GM19372 (cell line): Measurements from ENCODE around the gene CACNA1E.

Source experiments
- ATAC-seq: cut with Tn5 transposase; IDR thresholded peaks from one replicate; pipeline ENCODE4 v1.9.1; 2021; ENCODE audit warnings: mild to moderate bottlenecking, low read depth, moderate library complexity; ENCODE audit not compliant: unreplicated experiment

The CACNA1E gene

DNA sequence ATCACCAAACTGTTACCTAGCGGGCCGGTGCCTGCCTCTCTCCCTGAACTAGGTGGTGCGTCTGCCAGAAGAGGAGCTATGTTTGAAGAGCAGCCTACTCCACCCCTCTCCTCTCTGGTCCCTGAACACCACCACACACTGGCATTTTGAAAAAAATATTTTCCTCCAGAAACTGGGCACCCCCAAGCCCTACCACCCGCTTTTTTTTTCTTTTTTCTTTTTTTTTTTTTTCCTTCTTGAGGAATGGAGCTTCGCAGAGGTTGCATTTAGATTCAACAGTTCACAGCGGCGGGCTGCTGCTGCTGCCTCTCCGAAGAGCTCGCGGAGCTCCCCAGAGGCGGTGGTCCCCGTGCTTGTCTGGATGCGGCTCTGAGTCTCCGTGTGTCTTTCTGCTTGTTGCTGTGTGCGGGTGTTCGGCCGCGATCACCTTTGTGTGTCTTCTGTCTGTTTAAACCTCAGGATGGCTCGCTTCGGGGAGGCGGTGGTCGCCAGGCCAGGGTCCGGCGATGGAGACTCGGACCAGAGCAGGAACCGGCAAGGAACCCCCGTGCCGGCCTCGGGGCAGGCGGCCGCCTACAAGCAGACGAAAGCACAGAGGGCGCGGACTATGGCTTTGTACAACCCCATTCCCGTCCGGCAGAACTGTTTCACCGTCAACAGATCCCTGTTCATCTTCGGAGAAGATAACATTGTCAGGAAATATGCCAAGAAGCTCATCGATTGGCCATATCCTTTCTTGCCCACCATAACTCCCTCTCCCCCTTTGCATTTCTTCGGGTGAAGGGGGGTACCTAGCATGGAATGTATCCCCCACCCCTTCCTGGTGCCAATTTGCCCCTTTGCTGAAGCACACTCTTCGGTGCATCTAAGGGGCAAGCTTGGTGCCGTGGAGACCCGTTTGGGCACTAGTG is at the start of gene CACNA1E:
TSS of gene CACNA1E (plus strand) at position 233 of the 911 bp plus-strand sequence. CDS start at position 461, 228 bp downstream.
- ATAC-seq = no peak

DNA sequence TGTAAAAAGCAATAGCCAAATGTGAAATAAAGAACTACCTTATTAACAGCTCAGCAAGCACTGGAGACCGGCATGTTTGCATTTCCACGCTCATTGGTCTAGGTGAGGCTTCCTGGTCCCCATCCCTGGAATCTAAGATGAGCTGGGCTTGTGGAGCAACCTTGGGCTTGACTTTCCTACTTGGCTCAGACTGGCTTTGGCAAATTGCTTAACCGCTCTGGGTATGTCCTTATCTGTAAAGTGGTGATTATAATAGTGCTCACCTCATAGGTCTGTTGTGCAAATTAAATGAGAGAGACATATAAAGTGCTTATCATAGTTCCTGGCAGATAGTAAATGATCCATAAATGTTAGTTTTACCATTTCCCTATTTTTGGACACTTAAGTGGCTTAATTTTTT is 49.4 kb upstream of the CACNA1E start:
- no peak for ATAC-seq

DNA sequence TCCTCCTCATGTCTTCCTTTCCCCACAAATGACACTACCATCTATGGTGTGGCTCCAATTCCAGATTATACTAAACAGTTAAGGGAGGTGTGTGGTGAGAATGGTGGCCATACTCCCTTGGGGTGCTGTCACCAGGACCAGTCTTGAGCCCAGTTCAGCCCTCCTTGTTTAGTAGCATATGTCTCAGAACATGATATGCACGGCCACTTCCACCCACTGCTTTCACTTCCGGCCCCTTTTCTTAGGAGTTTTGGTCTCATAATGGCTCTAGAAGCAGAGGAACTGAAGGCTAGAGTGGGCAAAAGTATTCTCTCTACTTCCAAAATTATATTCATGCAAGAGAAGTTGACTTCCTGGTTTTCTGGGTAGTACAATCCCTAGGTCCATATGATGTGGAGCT is 45.3 kb upstream of the CACNA1E start:
- no peak for ATAC-seq

DNA sequence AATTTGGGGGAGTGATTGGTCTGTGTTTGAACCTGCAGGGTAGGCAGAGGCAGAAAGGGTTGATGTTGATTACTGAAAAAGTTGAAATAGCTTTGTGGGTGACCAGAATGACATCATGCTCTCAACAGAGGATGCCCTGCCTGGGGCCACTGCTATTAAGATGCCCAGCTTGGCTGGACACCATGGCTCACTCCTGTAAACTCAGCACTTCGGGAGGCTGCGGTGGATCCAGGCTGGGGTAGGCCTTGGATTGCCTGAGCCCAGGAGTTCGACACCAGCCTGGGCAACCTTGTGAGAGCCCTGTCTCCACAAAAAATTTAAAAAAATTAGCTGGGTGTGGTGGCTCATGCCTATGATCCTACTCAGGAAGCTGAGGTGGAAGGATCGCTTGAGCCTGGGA is 42.8 kb upstream of the CACNA1E start:
- ATAC-seq = no peak

DNA sequence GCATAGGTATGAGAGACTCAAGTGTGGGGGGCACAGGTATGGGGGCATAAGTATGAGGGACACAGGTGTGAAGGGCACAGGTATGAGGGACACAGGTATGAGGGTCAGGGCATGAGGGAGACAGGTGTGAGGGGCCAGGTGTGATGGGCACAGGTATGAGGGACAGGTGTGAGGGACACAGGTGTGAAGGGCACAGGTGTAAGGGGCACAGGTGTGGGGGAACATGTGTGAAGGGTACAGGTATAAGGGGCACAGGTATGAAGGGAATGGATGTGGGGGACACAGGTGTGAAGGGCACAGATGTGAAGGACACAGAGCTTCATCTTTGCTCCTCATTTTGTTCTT is 41.2 kb upstream of the CACNA1E start:
- ATAC-seq = no peak

DNA sequence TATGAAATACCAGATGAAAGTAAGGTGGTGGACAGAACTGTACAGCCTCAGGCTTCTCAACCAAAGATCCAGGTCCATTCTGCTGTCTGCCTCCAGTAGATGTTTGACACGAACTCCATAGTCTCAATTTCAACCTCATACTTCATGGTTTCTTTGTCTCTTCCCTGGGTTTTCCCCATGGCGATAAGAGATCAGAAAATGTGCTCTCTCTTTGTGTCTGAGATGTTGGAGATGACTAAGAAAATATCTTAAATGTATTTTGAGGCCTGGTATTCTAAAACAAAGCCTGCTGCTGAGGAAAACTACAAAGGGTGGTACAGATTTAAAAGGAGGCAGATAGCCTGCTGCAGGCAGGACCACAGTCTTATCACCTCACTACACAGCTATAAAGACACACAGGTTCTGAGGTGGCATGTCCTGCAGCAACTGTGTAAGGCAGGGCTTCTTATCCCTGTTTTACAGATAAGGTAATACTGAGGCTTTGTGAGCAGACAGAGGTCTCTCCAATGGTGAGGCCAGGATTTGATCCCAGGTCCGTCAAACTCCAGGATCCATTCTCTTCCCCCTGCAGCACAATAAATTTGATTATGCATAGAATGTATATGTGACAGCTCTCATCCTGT is 40.0 kb upstream of the CACNA1E start:
- no peak for ATAC-seq

DNA sequence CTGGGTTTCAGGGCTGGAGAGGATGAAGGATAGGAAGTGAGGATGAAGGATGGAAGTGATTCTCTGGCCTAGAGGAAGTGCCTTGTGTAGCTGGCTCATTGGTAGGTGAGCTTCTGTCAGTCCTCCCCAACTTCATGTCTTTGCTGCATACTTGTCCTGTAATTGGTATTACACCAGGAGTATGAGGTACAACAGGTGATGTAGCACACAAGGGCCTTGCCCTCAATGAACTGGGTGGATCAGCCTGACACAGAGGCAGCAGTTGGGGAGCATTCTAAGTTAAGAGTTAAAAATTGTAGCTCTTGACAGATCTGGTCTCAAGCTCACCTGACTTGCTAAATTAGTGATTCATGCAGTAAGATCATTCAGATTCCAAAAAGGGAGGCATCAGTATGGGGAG is 37.9 kb upstream of the CACNA1E start:
- ATAC-seq = no peak

DNA sequence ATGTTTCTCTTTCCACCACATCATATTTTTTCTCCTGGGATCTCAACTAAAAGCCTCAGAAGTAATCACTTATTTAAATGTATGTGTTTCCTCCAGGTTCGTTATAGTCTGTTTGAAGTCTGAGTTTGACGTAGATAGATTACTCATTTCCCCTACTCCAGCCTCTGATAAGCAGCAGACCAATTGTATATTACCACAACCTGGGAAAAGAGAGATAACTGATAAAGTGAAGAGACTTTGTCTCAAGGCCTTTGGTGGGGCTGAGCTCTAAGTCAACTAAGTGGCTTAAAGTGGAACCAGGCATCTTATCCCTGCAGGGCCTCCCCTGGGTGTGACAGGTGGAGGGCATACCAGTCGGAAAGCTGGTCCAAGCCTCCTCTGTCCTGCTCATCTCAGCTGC is 34.9 kb upstream of the CACNA1E start:
- ATAC-seq = no peak

DNA sequence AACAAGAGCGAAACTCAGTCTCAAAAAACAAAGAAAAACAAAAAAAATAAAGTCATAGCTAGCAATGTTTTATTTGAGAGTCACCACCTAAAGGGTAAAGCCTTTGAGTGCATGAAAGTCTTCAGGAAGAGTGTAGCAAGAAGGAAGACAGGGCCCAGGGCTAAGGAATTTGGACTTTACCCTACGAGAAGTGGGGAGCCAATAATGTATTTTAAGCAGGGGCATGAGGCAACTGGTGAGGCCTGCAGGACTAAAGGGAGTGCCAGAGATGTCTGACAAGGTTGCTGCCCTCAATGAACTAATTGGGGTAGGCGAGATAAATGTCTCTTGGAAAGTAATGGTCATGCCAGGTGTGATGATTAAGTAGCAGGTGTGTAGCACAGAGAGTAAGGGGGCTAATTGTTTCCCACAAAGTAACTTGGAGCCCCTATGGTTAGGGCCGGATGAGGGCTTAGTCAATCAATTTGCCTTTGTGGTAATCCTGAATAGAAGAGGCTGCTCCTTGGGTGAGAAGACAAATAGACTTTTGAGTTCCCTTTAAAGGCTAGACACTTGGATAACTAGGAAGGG is 31.6 kb upstream of the CACNA1E start:
- ATAC-seq = no peak

DNA sequence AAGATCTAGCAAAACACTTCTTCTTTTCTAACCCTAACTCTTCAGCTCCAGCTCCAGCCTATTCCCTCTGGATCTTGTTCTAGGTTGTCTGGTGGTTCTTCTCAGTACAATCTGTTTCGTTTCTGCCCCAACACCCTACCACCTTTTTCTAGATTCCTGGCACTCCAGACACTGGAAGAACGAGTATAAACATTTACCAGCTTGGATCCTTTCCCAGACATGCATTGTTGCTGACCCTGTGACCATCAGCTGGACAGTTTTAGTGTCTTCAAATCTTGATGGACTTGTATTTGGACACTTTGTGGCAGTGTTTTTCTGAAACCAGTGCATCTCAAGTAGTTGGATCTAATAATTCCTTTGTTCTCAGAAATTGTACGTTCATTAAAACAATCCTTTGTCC is 30.6 kb upstream of the CACNA1E start:
- ATAC-seq = no peak

DNA sequence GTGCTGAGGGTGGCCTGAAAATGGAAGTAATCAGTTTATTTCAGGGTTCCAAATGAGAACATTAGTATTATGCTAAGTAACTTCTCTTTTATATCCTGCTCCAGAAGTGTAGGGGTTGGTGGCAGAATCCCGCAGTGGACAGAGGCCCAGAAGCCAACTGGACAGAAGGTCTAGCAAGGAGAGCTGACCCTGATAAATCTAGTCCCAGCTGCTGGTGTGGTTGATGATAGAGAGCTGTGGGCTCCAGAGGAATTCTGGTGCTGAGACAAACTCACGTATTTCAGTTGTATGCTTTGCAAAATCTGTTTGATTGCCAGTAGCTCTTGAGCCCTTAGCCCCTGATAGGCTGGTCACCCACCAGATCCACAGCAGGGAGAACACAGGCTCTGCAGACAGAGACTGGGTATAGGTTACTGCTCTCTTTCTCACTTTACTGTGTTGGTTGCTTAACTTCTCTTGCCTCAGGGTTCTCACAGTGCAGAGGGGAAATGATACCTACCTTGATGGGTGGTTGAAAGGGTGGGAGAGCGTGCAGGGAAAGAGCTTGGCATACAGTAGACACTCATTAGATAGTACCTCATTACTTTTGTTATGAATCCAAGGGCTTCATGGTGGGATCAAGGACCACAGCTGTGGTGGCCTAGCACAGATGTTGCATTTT is 29.6 kb upstream of the CACNA1E start:
- no peak for ATAC-seq

DNA sequence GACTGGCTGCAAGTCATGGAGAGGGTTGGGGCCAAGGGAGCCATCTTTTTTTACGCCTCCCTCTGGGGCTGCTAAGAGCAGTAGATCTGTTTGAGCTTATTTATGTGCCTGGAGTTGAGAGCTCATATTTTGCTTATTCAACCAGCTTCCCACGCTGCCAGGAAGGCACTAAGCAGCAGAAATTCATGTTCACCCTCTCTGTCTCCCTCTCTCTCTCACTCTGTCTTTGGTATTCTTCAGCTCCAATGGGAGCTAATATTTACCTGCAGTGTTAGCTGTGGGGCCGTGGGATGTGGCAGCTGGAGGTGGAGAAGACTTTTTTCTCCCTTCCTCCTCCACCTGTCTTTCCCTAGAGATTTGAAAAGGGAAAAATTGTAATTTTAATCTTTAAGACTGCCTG is 26.8 kb upstream of the CACNA1E start:
- no peak for ATAC-seq

DNA sequence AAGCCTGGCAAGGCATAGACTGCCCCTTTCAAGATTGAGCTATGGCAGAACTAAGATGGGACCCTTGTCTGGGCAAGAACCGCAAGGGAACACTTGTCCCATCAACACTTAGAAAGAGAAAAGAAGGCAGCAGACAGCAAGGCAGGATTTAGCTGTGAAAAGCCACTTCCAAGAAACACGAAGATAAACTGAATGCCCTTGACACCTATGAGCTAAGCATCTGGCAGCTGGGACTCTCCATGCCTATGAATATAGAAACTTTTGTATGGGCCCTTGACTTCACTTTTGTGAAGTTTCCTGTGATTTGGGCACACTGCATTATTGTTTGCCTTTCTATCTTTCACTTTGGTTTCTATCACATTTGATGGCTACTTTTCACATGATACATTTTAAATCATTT is 24.9 kb upstream of the CACNA1E start:
- ATAC-seq = no peak

DNA sequence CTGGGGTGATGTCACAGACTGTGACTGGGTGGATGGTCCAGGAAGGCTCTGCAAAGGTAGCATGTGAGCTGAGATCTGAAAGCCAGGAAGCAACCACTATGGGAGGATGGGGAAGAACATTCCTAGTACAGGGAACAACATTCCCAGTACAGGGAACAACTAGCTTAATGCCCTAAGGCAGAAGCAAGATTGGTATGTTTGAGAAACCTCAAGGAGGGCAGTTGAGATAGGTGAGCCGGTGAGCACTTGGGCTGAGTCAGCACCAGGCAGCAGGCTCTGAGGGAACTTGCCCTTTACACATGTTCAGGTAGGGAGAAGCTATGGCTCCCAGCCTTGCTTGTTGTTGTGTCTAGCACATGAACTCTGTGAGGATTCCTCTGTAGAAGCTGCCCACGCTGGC is 24.2 kb upstream of the CACNA1E start:
- ATAC-seq = no peak

DNA sequence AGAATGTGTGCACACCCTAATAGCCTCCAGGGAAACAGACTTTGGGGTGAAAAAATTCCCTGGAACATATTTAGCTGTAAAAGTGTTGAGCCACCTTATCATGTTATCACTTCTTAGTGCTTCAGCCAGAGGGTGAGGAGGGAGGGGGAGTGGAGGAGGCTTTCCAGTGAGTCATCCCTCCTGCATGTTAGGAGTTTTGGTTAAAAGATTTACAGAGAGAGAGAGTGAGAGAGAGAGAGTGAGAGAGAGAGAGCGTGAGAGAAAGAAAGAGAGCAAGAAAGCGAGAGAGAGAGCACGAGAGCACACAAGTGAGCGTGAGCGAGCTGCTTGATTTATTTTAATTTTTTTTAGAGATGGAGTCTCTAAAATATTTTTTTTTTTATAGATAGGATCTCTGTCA is 13.5 kb upstream of the CACNA1E start:
- ATAC-seq = no peak

DNA sequence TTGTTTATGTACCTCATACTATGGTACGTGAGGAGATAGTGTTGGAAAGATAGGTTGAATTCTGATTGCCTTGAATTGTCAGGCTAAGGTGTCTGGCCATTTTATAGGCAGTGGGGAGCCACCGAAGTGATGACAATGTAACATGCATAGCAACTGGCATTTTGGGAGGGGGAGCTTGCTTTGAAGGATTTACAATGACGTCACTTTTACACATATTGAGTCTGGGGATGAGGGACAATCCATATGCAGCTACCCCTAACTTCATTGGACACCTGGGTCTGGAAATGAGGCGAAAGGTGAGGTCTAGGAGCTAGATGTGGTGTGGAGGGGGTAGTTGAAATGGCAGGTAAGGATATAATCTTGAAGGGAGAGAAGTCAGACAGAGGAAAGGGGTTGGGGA is 7.7 kb upstream of the CACNA1E start:
- no peak for ATAC-seq

DNA sequence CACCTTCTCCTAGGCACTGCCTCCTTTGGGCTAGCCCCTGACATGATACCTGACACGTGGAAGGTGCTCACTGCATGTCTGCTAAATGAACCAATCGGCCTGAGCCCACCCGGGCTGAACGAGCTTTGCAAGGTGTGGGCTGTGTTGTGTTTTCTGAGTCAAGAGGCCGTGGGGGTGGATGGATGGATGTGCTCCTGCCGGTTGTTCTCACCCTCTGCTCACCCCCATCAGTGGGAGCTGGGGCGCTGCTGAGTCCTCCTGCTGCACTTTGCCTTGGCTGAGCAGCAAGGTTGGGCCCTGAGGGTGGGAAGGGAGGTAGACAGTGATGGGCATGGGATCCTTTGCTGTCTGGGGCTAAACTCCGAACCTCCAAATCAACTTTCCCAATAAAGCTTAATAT is 6.7 kb upstream of the CACNA1E start:
- ATAC-seq = no peak

DNA sequence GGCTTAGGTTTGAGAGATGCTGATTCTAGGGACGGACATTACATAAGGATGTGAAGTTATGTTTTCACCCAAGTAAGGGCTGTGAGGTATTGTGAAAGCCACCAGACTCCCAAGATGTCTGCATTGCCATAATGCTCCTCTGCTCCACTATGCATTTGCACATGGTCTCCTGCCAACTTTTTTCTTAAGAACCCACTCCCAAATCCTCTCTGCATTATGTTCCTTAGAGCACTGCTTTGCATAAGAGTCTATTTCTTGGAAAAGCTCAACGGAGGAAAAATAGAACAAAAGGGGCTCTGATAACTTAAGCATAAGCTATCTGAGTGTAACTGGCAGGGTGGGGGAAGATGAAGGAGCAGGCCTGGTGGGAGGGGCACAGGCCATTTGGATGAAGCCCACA is 5.0 kb upstream of the CACNA1E start:
- no peak for ATAC-seq

DNA sequence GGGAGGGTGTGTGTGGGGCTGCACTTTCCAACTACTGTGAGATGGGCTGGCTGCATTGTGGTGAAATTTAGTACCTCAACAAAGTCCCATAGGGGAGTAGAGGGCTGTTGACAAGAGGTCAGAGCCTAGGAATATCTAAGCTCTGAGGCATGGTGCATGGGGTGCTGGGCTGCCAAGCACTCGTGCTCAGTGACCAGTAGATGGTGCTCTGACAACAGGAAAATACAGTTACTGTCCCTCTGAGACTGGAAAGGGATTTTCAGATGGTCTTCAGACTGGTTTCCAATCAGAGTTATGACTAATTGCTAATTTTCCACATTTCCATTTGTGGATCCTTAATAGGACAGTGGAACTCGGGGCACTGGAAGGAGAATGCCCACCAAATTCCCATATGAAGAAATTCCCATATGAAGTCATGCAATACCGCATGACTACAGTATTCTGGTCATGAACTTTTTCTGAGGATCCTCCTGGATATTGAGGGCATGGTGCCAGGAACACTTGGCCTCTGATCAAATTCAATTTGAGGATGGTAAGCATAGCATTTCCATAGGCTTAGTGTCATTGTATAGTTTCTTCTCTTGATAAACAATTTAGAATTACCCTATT is 4.1 kb upstream of the CACNA1E start:
- peak; percentile 42 for ATAC-seq

DNA sequence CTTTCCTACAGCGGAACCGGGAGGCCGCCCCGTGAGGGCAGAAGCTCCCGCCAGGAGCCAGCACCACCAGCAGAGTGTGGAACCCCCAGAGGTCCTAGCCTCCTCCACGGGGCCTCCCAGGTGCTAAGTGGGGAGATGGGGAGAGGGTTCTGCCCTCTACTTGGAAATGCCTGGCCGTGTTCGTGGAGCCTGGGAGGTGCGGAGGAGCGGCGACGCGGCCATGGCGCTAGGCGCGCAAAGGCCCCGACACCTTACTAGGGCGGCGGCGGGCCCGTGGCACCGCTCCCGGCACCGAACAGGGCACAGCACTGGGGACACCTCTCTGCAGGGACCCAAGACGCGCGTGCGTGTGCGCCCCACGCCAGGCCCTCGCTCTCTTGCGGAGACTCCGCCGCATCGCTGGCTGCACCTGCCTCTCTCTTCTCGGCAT is 1.3 kb upstream of the CACNA1E start:
- no peak for ATAC-seq
